Caco-2 (cell line): ENCODE results near the gene MNS1. TPM values are rescaled to one million over a fixed set of nuclear protein-coding genes. Genes with fewer than 3 reads are reported as not detected.

Source experiments
- BruUV-seq: library from RNA; stranded (reverse); fragments of 400-500 nt; replicated peaks from 2 replicates; lab custom pipeline; 2021; lab: Mats Ljungman, UMichigan
- CTCF ChIA-PET: fragments of 300-600 bp; sonication (Branson Sonifier 250); formaldehyde crosslinking; loops from one replicate; lab custom pipeline; 2022; ENCODE audit warnings: antibody characterized with exemption; lab: Charles Lee
- POLR2A ChIA-PET: fragments of 300-600 bp; sonication (Branson Sonifier 250); formaldehyde crosslinking; loops from one replicate; lab custom pipeline; 2022; ENCODE audit warnings: antibody characterized with exemption; lab: Charles Lee
- DNase-seq, 2 experiments: peaks; one replicate each; pipeline versions ENCODE4 v3.0.0 to v3.0.0-alpha.2; 2020 to 2022
- H3K27me3 ChIP-seq: replicated peaks from 2 replicates; pipeline ENCODE4 v1.6.0; 2011; ENCODE audit warnings: low read length; ENCODE audit not compliant: control insufficient read depth, insufficient read depth
- H3K36me3 ChIP-seq: 2 replicates; pipeline ENCODE4 v1.5.1; 2011; ENCODE audit warnings: low read length; ENCODE audit not compliant: control insufficient read depth, insufficient read depth
- H3K4me1 ChIP-seq: fragments of 250-450 bp; sonication (Bioruptor Pico); 2 replicates; pipeline ENCODE4 v1.5.1; 2020; ENCODE audit warnings: mild to moderate bottlenecking
- H3K4me3 ChIP-seq: 2 replicates; pipeline ENCODE4 v1.5.1; 2011; ENCODE audit warnings: low read depth, mild to moderate bottlenecking, control low read depth, low read length
- H3K9me3 ChIP-seq: fragments of 250-450 bp; sonication (Bioruptor Pico); 2 replicates; pipeline ENCODE4 v1.5.1; 2020; ENCODE audit warnings: mild to moderate bottlenecking, moderate library complexity
- H3K27ac Mint-ChIP-seq: one replicate; pipeline ENCODE4 v1.8.0; 2022; ENCODE audit warnings: mixed read lengths; ENCODE audit not compliant: unreplicated experiment
- H3K27me3 Mint-ChIP-seq: one replicate; pipeline ENCODE4 v1.8.0; 2022; ENCODE audit warnings: mixed read lengths; ENCODE audit not compliant: insufficient read depth, unreplicated experiment
- H3K36me3 Mint-ChIP-seq: one replicate; pipeline ENCODE4 v1.8.0; 2022; ENCODE audit warnings: mild to moderate bottlenecking, mixed read lengths; ENCODE audit not compliant: insufficient read depth, unreplicated experiment
- H3K4me1 Mint-ChIP-seq: one replicate; pipeline ENCODE4 v1.8.0; 2022; ENCODE audit warnings: low read depth, mixed read lengths; ENCODE audit not compliant: unreplicated experiment
- H3K4me3 Mint-ChIP-seq: one replicate; pipeline ENCODE4 v1.8.0; 2022; ENCODE audit warnings: mild to moderate bottlenecking, moderate library complexity, mixed read lengths; ENCODE audit not compliant: unreplicated experiment
- H3K9me3 Mint-ChIP-seq: one replicate; pipeline ENCODE4 v1.8.0; 2022; ENCODE audit warnings: mixed read lengths; ENCODE audit not compliant: unreplicated experiment
- intact Hi-C: fragments of 100-400 bp; cut with micrococcal nuclease; formaldehyde crosslinking; loops from one replicate; pipeline ENCODE4 v1.10.0; 2022; ENCODE audit not compliant: unreplicated experiment
- total RNA-seq: library from RNA; stranded (reverse); gene quantifications from 2 replicates; pipeline ENCODE4 v1.2.3, GENCODE V29; 2022
- TF ChIP-seq, protein P1 (sequence below), 2 experiments: fragments of 200-600 bp in 1 of 2; IDR thresholded peaks; 1 replicate in 1 of 2; 2 replicates in 1 of 2; pipeline versions ENCODE4 v1.5.1 to v1.8.0; 2011 to 2022; ENCODE audit warnings: antibody characterized with exemption in 1 of 2, control low read depth in 1 of 2, inconsistent platforms in 1 of 2, low read depth in 1 of 2, low read length in 1 of 2, mild to moderate bottlenecking in 1 of 2, moderate library complexity in 1 of 2; ENCODE audit not compliant: insufficient read depth in 1 of 2, severe bottlenecking in 1 of 2, unreplicated experiment in 1 of 2

Gene MNS1
- total RNA-seq, 1 experiment from 2014 or later: 2.6 TPM

DNA sequence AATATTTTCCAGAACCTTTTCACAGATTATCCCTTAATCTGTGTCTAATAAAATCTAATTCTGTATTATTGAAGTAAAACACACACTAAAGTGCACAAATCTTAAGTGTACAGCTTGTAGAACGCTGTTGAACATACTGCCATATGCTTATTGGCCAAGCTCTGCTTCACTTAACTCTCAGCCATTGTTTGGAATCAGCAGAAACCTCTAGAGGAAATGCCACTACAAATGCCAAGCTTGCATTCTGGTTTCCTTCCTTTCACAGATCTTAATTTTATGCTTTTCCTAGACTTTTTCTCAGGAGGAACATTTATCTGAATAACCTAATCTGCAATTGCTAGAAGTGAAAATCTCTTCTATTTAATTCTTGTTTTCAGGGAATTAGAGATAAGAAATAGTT is 10.1 kb downstream of the MNS1 start:
- H3K4me3 ChIP-seq: no peak overlapping the region
- intact Hi-C loops: no loop called here
- no peaks in the 10 kb centered on the region for H3K27me3 Mint-ChIP-seq
- DNase-seq: no peak
- TF ChIP-seq, protein P1, sequence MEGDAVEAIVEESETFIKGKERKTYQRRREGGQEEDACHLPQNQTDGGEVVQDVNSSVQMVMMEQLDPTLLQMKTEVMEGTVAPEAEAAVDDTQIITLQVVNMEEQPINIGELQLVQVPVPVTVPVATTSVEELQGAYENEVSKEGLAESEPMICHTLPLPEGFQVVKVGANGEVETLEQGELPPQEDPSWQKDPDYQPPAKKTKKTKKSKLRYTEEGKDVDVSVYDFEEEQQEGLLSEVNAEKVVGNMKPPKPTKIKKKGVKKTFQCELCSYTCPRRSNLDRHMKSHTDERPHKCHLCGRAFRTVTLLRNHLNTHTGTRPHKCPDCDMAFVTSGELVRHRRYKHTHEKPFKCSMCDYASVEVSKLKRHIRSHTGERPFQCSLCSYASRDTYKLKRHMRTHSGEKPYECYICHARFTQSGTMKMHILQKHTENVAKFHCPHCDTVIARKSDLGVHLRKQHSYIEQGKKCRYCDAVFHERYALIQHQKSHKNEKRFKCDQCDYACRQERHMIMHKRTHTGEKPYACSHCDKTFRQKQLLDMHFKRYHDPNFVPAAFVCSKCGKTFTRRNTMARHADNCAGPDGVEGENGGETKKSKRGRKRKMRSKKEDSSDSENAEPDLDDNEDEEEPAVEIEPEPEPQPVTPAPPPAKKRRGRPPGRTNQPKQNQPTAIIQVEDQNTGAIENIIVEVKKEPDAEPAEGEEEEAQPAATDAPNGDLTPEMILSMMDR (IDR thresholded peaks at IDR 0.05; ENCODE audit: insufficient read depth in 1 of 2, low read depth in 1 of 2, low read length in 1 of 2, severe bottlenecking in 1 of 2, unreplicated experiment in 1 of 2): no peak
- H3K4me3 Mint-ChIP-seq: no peak overlapping the region
- no peaks in the 10 kb centered on the region for H3K9me3 ChIP-seq
- no peaks in the 10 kb centered on the region for H3K4me1 ChIP-seq
- CTCF ChIA-PET: no interaction called here
- H3K4me1 Mint-ChIP-seq: no peaks in the 10 kb centered on the region
- no peaks in the 10 kb centered on the region for H3K36me3 Mint-ChIP-seq
- BruUV-seq: no TSS peak
- no peaks in the 10 kb centered on the region for H3K36me3 ChIP-seq
- H3K27me3 ChIP-seq: no peaks in the 10 kb centered on the region
- POLR2A ChIA-PET: no interaction called here
- H3K9me3 Mint-ChIP-seq: no peaks in the 10 kb centered on the region
- H3K27ac Mint-ChIP-seq: no peak overlapping the region

DNA sequence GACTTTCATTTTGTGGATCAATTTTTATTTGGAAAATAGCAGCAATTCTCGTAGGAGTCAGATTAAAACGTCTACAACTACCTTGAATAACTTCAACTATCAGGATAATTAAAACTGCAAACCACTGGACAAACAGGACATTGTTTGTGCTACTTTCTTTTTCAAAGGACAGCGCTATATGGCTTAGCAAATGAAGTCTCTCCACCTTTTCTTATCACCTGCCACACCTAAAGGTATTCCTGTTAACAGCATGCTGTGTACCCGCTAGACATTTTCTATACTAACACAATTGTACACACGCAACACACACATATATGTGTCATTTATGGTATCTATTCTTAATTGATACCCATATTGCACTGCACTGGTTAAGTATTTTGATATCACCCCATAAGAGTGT is 19.2 kb downstream of the MNS1 start:
- CTCF ChIA-PET: no interaction called here
- Mint-ChIP-seq H3K36me3 (no peaks in the 10 kb centered on the region), H3K27me3 (no peaks in the 10 kb centered on the region), H3K4me3 (no peak overlapping the region), H3K9me3 (no peaks in the 10 kb centered on the region), H3K4me1 (peaks cover 6% of the 10 kb centered on the region), H3K27ac (no peak overlapping the region)
- H3K27me3 ChIP-seq: no peaks in the 10 kb centered on the region
- intact Hi-C loops: no loop called here
- TF ChIP-seq, protein P1 (IDR thresholded peaks at IDR 0.05; ENCODE audit: insufficient read depth in 1 of 2, low read depth in 1 of 2, low read length in 1 of 2, severe bottlenecking in 1 of 2, unreplicated experiment in 1 of 2): no peak
- no TSS peak for BruUV-seq
- H3K9me3 ChIP-seq: no peaks in the 10 kb centered on the region
- no peak overlapping the region for H3K4me3 ChIP-seq
- 0 out of 2 replicates have a peak, but pooled peaks cover 6% of the 10 kb centered on the region for H3K4me1 ChIP-seq
- no peak for DNase-seq
- POLR2A ChIA-PET: no interaction called here
- H3K36me3 ChIP-seq: no peaks in the 10 kb centered on the region

DNA sequence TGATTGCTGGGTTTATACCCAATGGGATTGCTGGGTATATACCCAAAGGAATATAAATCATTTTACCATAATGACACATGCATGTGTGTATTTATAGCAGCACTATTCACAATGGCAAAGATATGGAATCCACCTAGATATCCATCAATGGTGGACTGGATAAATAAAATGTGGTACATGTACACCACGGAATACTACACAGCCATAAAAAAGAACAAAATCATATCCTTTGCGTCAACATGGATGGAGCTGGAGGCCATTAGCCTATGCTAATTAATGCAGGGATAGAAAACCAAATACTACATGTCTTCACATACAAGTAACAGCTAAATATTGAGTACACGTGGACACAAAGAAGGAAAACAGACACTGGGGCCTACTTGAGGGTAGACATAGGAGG is 22.6 kb downstream of the MNS1 start:
- H3K4me3 Mint-ChIP-seq: no peak overlapping the region
- intact Hi-C loops: no loop called here
- no peaks in the 10 kb centered on the region for H3K9me3 Mint-ChIP-seq
- no peaks in the 10 kb centered on the region for H3K27me3 Mint-ChIP-seq
- no peak overlapping the region for H3K27ac Mint-ChIP-seq
- Histone ChIP-seq H3K27me3 (no peaks in the 10 kb centered on the region), H3K4me1 (0 out of 2 replicates have a peak, but pooled peaks cover 6% of the 10 kb centered on the region), H3K36me3 (no peaks in the 10 kb centered on the region), H3K9me3 (no peaks in the 10 kb centered on the region), H3K4me3 (no peak overlapping the region)
- BruUV-seq: no TSS peak
- peaks cover 6% of the 10 kb centered on the region for H3K4me1 Mint-ChIP-seq
- H3K36me3 Mint-ChIP-seq: no peaks in the 10 kb centered on the region
- no peak for DNase-seq
- POLR2A ChIA-PET: no interaction called here
- CTCF ChIA-PET: no interaction called here
- TF ChIP-seq, protein P1 (IDR thresholded peaks at IDR 0.05; ENCODE audit: insufficient read depth in 1 of 2, low read depth in 1 of 2, low read length in 1 of 2, severe bottlenecking in 1 of 2, unreplicated experiment in 1 of 2): no peak
